ENCODE measurements around the gene EGFL8. TPM values are rescaled to one million over a fixed set of nuclear protein-coding genes. Genes with fewer than 3 reads are reported as not detected.

The EGFL8 gene
- total and polyA plus RNA-seq, 9 of the 15 experiments (the other 6 are each of a cell fraction or from before 2014, with no cell fraction given) = 2.2 to 47.4 (median 14.2) TPM

- peaks cover 4% of the 10 kb centered on the region; the same call in 2 of the 3 replicates for H3K79me2 ChIP-seq (ENCODE audit: control insufficient read depth, insufficient read depth, low read length)
- ChIA-PET POLR2A (interaction anchor here (0.6 kb wide), 3 partner anchors 477 to 581 kb away, joined by 3 to 5 read pairs (median 3); no protein-coding TSS in a partner anchor), CTCF (ENCODE audit: low intra/inter-chr PET ratio) (no interaction called here)
- intact Hi-C loops (cut with micrococcal nuclease) (no loop called here), in situ Hi-C loops (cut with MboI) (no loop called here)
- H3K9me1 ChIP-seq (ENCODE audit: control insufficient read depth, insufficient read depth, low read length) = no peaks in the 10 kb centered on the region
- H3K36me3 ChIP-seq (ENCODE audit: control insufficient read depth, insufficient read depth, low read length) = no peaks in the 10 kb centered on the region
- H3K9ac ChIP-seq (ENCODE audit: insufficient read depth in 1 of 2, low read depth in 2 of 2, low read length in 2 of 2) = peak overlapping the region in 1 of 2 experiments; percentile 57; a peak in 2 of 4 replicates
- H3K27ac ChIP-seq (ENCODE audit: extremely low read depth, low read depth, low read length) = no peak overlapping the region
- FAIRE-seq (no peak), ATAC-seq (no peak), DNase-seq (ENCODE audit: extremely low read depth in 1 of 4, low spot score in 3 of 4) (no peak)
- no peaks in the 10 kb centered on the region for H4K20me1 ChIP-seq (replicated peaks; ENCODE audit: control insufficient read depth, insufficient read depth, low read length)
- 31% methylated on average over 13 of the region's 13 CpGs for WGBS (ENCODE audit: insufficient coverage, low coverage, missing lambda C conversion rate)
- peaks cover 10 to 12% of the 10 kb centered on the region in 2 experiments; a peak in 4 of 5 replicates for H3K27me3 ChIP-seq (ENCODE audit: control insufficient read depth in 2 of 2, insufficient read depth in 2 of 2, low read length in 2 of 2)
- no peak overlapping the region for H3K4me3 ChIP-seq
- peak overlapping the region; percentile 20; the same call in 1 of the 2 replicates for H2AFZ ChIP-seq (ENCODE audit: low read depth, low read length)
- H3K4me2 ChIP-seq (ENCODE audit: insufficient read depth, low read length) = no peak overlapping the region
- peaks cover 14 to 37% of the 10 kb centered on the region in 2 experiments for H3K4me1 ChIP-seq (replicated peaks in 1 of 2; ENCODE audit: control insufficient read depth in 2 of 2, insufficient read depth in 2 of 2, low read length in 2 of 2)
- BruUV-seq (replicated peaks) = no TSS peak
- H3K9me3 ChIP-seq (replicated peaks; ENCODE audit: control insufficient read depth, insufficient read depth, low read depth, low read length) = no peaks in the 10 kb centered on the region
- TF ChIP-seq MLLT1 (IDR thresholded peaks at IDR 0.05) (no peak), ELK1 (CRISPR knock-in tag; IDR thresholded peaks at IDR 0.05) (no peak), THRAP3 (IDR thresholded peaks at IDR 0.05; ENCODE audit: borderline replicate concordance) (no peak), ADNP (tag; IDR thresholded peaks at IDR 0.05) (no peak), EP400 (IDR thresholded peaks at IDR 0.05) (no peak), ZNF449 (CRISPR knock-in tag; IDR thresholded peaks at IDR 0.05) (no peak)
Observed at GRCh38 chr6:32200711-32201475, 36.5 kb downstream of the EGFL8 start.

Data from K562 (cell line).